ENCODE measurements around the gene GARIN6.

GARIN6 gene

GRCh38 chr12:99647453-99647852, at the start of gene GARIN6:
GARIN6 (plus strand) TSS chr12:99647753; CDS start chr12:99648175, 422 bp downstream.
- H3K9ac ChIP-seq (ENCODE audit: low read length), result no peak within 1 kb of the TSS
- no peaks in the 10 kb centered on the region; the same call in 1 of the 2 replicates for H3F3A ChIP-seq (ENCODE audit: insufficient read depth, low read length)
- no peak within 1 kb of the TSS for H2AFZ ChIP-seq (ENCODE audit: low read length)
- H3K4me1 ChIP-seq (ENCODE audit: insufficient read depth, low read length, severe bottlenecking), result no peaks in the 10 kb centered on the region
- no peak within 1 kb of the TSS for H3K4me3 ChIP-seq (ENCODE audit: low read depth, low read length, poor library complexity, severe bottlenecking)
- H4K20me1 ChIP-seq (ENCODE audit: insufficient read depth, low read length), result no peaks in the 10 kb centered on the region
- H3K27ac ChIP-seq (ENCODE audit: low read depth, low read length, poor library complexity, severe bottlenecking), result no peak within 1 kb of the TSS
- no peaks in the 10 kb centered on the region for H3K27me3 ChIP-seq (ENCODE audit: insufficient read depth, low read length)
- no peak within 1 kb of the TSS for H3K4me2 ChIP-seq (ENCODE audit: low read length)
- H3K9me2 ChIP-seq (ENCODE audit: low read depth, low read length), result no peaks in the 10 kb centered on the region
- no peak for TF ChIP-seq EZH2 (IDR thresholded peaks at IDR 0.05; ENCODE audit: borderline replicate concordance, low read length)
- TF ChIP-seq, protein P1, sequence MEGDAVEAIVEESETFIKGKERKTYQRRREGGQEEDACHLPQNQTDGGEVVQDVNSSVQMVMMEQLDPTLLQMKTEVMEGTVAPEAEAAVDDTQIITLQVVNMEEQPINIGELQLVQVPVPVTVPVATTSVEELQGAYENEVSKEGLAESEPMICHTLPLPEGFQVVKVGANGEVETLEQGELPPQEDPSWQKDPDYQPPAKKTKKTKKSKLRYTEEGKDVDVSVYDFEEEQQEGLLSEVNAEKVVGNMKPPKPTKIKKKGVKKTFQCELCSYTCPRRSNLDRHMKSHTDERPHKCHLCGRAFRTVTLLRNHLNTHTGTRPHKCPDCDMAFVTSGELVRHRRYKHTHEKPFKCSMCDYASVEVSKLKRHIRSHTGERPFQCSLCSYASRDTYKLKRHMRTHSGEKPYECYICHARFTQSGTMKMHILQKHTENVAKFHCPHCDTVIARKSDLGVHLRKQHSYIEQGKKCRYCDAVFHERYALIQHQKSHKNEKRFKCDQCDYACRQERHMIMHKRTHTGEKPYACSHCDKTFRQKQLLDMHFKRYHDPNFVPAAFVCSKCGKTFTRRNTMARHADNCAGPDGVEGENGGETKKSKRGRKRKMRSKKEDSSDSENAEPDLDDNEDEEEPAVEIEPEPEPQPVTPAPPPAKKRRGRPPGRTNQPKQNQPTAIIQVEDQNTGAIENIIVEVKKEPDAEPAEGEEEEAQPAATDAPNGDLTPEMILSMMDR (IDR thresholded peaks at IDR 0.05; ENCODE audit: low read length), result no peak
- no peaks in the 10 kb centered on the region for H3K9me3 ChIP-seq (ENCODE audit: low read length)
- no peaks in the 10 kb centered on the region for H3K79me2 ChIP-seq (ENCODE audit: insufficient read depth, low read length)
- no peaks in the 10 kb centered on the region for H3K36me3 ChIP-seq (ENCODE audit: insufficient read depth, low read length)

- TF ChIP-seq EZH2 (IDR thresholded peaks at IDR 0.05; ENCODE audit: borderline replicate concordance, low read length), result no peak
- TF ChIP-seq, protein P1 (IDR thresholded peaks at IDR 0.05; ENCODE audit: low read length), result no peak
- no peaks in the 10 kb centered on the region for H3K9me3 ChIP-seq (ENCODE audit: low read length)
- H4K20me1 ChIP-seq (ENCODE audit: insufficient read depth, low read length), result no peaks in the 10 kb centered on the region
- H2AFZ ChIP-seq (ENCODE audit: low read length), result no peak overlapping the region
- no peak overlapping the region for H3K4me2 ChIP-seq (ENCODE audit: low read length)
- no peaks in the 10 kb centered on the region for H3K79me2 ChIP-seq (ENCODE audit: insufficient read depth, low read length)
- H3K4me3 ChIP-seq (ENCODE audit: low read depth, low read length, poor library complexity, severe bottlenecking), result no peak overlapping the region
- H3K9me2 ChIP-seq (ENCODE audit: low read depth, low read length), result no peaks in the 10 kb centered on the region
- no peaks in the 10 kb centered on the region for H3K36me3 ChIP-seq (ENCODE audit: insufficient read depth, low read length)
- no peaks in the 10 kb centered on the region for H3K27me3 ChIP-seq (ENCODE audit: insufficient read depth, low read length)
- peak overlapping the region; percentile 87 for H3K27ac ChIP-seq (ENCODE audit: low read depth, low read length, poor library complexity, severe bottlenecking)
- no peaks in the 10 kb centered on the region for H3F3A ChIP-seq (ENCODE audit: insufficient read depth, low read length)
- peaks cover 59% of the 10 kb centered on the region for H3K4me1 ChIP-seq (ENCODE audit: insufficient read depth, low read length, severe bottlenecking)
- H3K9ac ChIP-seq (ENCODE audit: low read length), result no peak overlapping the region; the same call in 1 of the 2 replicates
Measured at GRCh38 chr12:99598785-99599184, 48.8 kb upstream of the GARIN6 start.

GRCh38 chr12:99600388-99600787, 47.2 kb upstream of the GARIN6 start:
- Histone ChIP-seq H4K20me1 (ENCODE audit: insufficient read depth, low read length) (no peaks in the 10 kb centered on the region), H3K4me3 (ENCODE audit: low read depth, low read length, poor library complexity, severe bottlenecking) (no peak overlapping the region)

More at GRCh38 chr12:99600388-99600787, 47.2 kb upstream of the GARIN6 start:
- Histone ChIP-seq H3K4me2 (ENCODE audit: low read length) (peak overlapping the region; percentile 10; the same call in 1 of the 2 replicates), H3K27ac (ENCODE audit: low read depth, low read length, poor library complexity, severe bottlenecking) (peak overlapping the region; percentile 87), H3K9ac (ENCODE audit: low read length) (no peak overlapping the region), H3K9me2 (ENCODE audit: low read depth, low read length) (no peaks in the 10 kb centered on the region), H3F3A (ENCODE audit: insufficient read depth, low read length) (no peaks in the 10 kb centered on the region), H3K4me1 (ENCODE audit: insufficient read depth, low read length, severe bottlenecking) (peaks cover 59% of the 10 kb centered on the region), H2AFZ (ENCODE audit: low read length) (no peak overlapping the region), H3K79me2 (ENCODE audit: insufficient read depth, low read length) (no peaks in the 10 kb centered on the region), H3K9me3 (ENCODE audit: low read length) (no peaks in the 10 kb centered on the region), H3K27me3 (ENCODE audit: insufficient read depth, low read length) (no peaks in the 10 kb centered on the region), H3K36me3 (ENCODE audit: insufficient read depth, low read length) (no peaks in the 10 kb centered on the region)
- TF ChIP-seq EZH2 (IDR thresholded peaks at IDR 0.05; ENCODE audit: borderline replicate concordance, low read length), result no peak
- TF ChIP-seq, protein P1 (IDR thresholded peaks at IDR 0.05; ENCODE audit: low read length), result no peak
